HL-60 (cell line): ENCODE measurements around the gene TLL2.

Source experiments
- DNase-seq, 2 experiments: peaks; one replicate each; pipeline ENCODE4 v3.0.0-alpha.2; 2010 to 2020; ENCODE audit warnings: low read depth in 1 of 2, low spot score in 1 of 2
- H3K27ac ChIP-seq: fragments of 250-450 bp; sonication (Bioruptor Pico); replicated peaks from 2 replicates; pipeline ENCODE4 v1.5.1; 2020; ENCODE audit warnings: mild to moderate bottlenecking, moderate library complexity
- H3K27me3 ChIP-seq: fragments of 250-450 bp; sonication (Bioruptor Pico); 2 replicates; pipeline ENCODE4 v1.5.1; 2021; ENCODE audit warnings: mild to moderate bottlenecking, moderate library complexity; ENCODE audit not compliant: insufficient read depth, poor library complexity, severe bottlenecking
- H3K4me3 ChIP-seq: replicated peaks from 2 replicates; pipeline ENCODE4 v1.5.1; 2011; ENCODE audit warnings: mild to moderate bottlenecking, control low read depth, low read length; ENCODE audit not compliant: insufficient read depth
- CTCF ChIP-seq: IDR thresholded peaks from one replicate; pipeline ENCODE4 v1.5.1; 2011; ENCODE audit warnings: low read length, control low read depth, inconsistent platforms; ENCODE audit not compliant: insufficient read depth
- GABPA ChIP-seq: IDR thresholded peaks from 2 replicates; pipeline ENCODE4 v1.6.1; 2012; ENCODE audit warnings: low read depth
- POLR2AphosphoS5 ChIP-seq: IDR thresholded peaks from 2 replicates; pipeline ENCODE4 v1.6.1; 2012; ENCODE audit warnings: low read depth
- REST ChIP-seq: IDR thresholded peaks from 2 replicates; pipeline ENCODE4 v1.6.1; 2012; ENCODE audit warnings: low read depth; ENCODE audit not compliant: insufficient replicate concordance
- SPI1 ChIP-seq: IDR thresholded peaks from 2 replicates; pipeline ENCODE4 v1.6.1; 2012; ENCODE audit warnings: low read depth, mild to moderate bottlenecking, borderline replicate concordance

The TLL2 gene

GRCh38 chr10:96371356-96371755 is 142.4 kb downstream of the TLL2 start:
- H3K27ac ChIP-seq = no peak overlapping the region
- DNase-seq = no peak
- H3K27me3 ChIP-seq = peaks cover 5% of the 10 kb centered on the region
- TF ChIP-seq POLR2AphosphoS5 (no peak), SPI1 (no peak), CTCF (no peak), REST (no peak), GABPA (no peak)
- no peak overlapping the region for H3K4me3 ChIP-seq

GRCh38 chr10:96370584-96371157 is 143.1 kb downstream of the TLL2 start:
- TF ChIP-seq SPI1 (no peak), CTCF (peak; percentile 87)
- peaks cover 5% of the 10 kb centered on the region for H3K27me3 ChIP-seq
- DNase-seq = peak; percentile 3 to 44
- no peak overlapping the region for H3K27ac ChIP-seq
- H3K4me3 ChIP-seq = no peak overlapping the region

GRCh38 chr10:96369890-96370583 is 143.7 kb downstream of the TLL2 start:
- DNase-seq = no peak
- TF ChIP-seq GABPA (no peak), REST (no peak), SPI1 (no peak), POLR2AphosphoS5 (no peak)
- Histone ChIP-seq H3K27ac (no peak overlapping the region), H3K27me3 (peaks cover 5% of the 10 kb centered on the region), H3K4me3 (no peak overlapping the region)

GRCh38 chr10:96368971-96369370 is 144.8 kb downstream of the TLL2 start:
- H3K27me3 ChIP-seq = no peaks in the 10 kb centered on the region
- no peak for DNase-seq
- TF ChIP-seq REST = no peak
- TF ChIP-seq GABPA = no peak
- TF ChIP-seq CTCF = no peak
- no peak for TF ChIP-seq SPI1
- no peak for TF ChIP-seq POLR2AphosphoS5
- no peak overlapping the region for H3K27ac ChIP-seq
- H3K4me3 ChIP-seq = no peak overlapping the region
